Measurements from ENCODE around the gene ZNF624.

GRCh38 chr17:16573466-16573865 is 80.2 kb downstream of the ZNF624 start:
- TF ChIP-seq CTCF (IDR thresholded peaks at IDR 0.05; ENCODE audit: insufficient read depth, low read length) (no peak), POLR2AphosphoS5 (IDR thresholded peaks at IDR 0.05; ENCODE audit: low read depth) (no peak), GABPA (IDR thresholded peaks at IDR 0.05; ENCODE audit: low read depth) (no peak), REST (IDR thresholded peaks at IDR 0.05; ENCODE audit: insufficient replicate concordance, low read depth) (no peak)

Data from HL-60 (cell line).